Thyroid gland (tissue), 4 donors: ENCODE measurements around the gene BOC.

Experiments used
- POLR2A ChIP-seq, 2 donors: fragments of 450-650 bp; IDR thresholded peaks; one replicate each; pipeline ENCODE4 v1.6.1; 2017; ENCODE audit warnings: antibody characterized with exemption in 2 of 2, mild to moderate bottlenecking in 2 of 2, moderate library complexity in 1 of 2
- TF ChIP-seq, protein P1 (sequence below), 6 experiments: fragments of 200-600 bp in 3 of 6; fragments of 450-650 bp in 3 of 6; sonication (generic) in 3 of 6; IDR thresholded peaks; one replicate each; pipeline ENCODE4 v1.5.1; 2016 to 2019; ENCODE audit warnings: antibody characterized with exemption in 6 of 6, mild to moderate bottlenecking in 2 of 6, inconsistent platforms in 1 of 6, moderate library complexity in 1 of 6

DNA sequence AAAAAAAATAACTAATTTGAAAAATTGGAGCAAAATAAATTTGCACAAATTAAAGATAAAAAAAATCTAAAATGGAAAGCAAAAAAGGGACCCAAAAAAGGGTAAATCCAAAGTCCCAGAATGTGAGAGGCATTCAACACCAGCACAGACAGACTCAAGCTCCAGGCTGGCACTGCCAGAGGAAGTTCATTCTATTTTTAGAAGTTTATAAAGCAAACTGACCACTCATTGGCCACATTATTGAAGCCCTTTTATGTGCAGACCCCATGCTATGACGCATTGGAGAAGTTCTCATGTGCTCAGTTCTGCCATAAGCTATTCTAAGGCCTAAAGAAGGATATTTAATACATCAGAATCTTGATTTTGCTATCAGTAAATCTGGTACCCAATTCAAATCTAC, 17.6 kb upstream of the BOC start:
- TF ChIP-seq, protein P1, sequence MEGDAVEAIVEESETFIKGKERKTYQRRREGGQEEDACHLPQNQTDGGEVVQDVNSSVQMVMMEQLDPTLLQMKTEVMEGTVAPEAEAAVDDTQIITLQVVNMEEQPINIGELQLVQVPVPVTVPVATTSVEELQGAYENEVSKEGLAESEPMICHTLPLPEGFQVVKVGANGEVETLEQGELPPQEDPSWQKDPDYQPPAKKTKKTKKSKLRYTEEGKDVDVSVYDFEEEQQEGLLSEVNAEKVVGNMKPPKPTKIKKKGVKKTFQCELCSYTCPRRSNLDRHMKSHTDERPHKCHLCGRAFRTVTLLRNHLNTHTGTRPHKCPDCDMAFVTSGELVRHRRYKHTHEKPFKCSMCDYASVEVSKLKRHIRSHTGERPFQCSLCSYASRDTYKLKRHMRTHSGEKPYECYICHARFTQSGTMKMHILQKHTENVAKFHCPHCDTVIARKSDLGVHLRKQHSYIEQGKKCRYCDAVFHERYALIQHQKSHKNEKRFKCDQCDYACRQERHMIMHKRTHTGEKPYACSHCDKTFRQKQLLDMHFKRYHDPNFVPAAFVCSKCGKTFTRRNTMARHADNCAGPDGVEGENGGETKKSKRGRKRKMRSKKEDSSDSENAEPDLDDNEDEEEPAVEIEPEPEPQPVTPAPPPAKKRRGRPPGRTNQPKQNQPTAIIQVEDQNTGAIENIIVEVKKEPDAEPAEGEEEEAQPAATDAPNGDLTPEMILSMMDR (IDR thresholded peaks at IDR 0.05): no peak
- peak in 1 of 2 donors; percentile 54 for TF ChIP-seq POLR2A (IDR thresholded peaks at IDR 0.05)
